H1 (cell line): ENCODE data around the gene RAMP3. TPM values are rescaled to one million over a fixed set of nuclear protein-coding genes. Genes with fewer than 3 reads are reported as not detected.
A peak's percentile ranks its signal among the peaks of the same experiment; 100 is the strongest.

ENCODE experiments used
- CTCF ChIA-PET: fragments of 300-600 bp; sonication (Branson Sonifier 250); formaldehyde crosslinking; loops from one replicate; lab custom pipeline; 2021; ENCODE audit not compliant: partially characterized antibody; lab: Charles Lee
- POLR2A ChIA-PET: fragments of 300-600 bp; sonication (Branson Sonifier 250); formaldehyde crosslinking; loops from one replicate; lab custom pipeline; 2021; ENCODE audit warnings: inconsistent platforms; ENCODE audit not compliant: partially characterized antibody; lab: Charles Lee
- DNase-seq, 2 experiments: peaks; one replicate each; pipeline versions ENCODE4 v3.0.0 to v3.0.0-alpha.2; 2010 to 2022; ENCODE audit warnings: low spot score in 2 of 2, low read depth in 1 of 2, mixed read lengths in 1 of 2
- FAIRE-seq: peaks from 2 replicates; lab custom pipeline; 2011; peaks lifted over from hg19 to GRCh38; lab: Jason Lieb, UNC
- H2AFZ ChIP-seq: 2 replicates; pipeline ENCODE4 v1.8.1; 2012; ENCODE audit warnings: low read length, inconsistent platforms
- H2AK5ac ChIP-seq: 2 replicates; pipeline ENCODE4 v1.6.1; 2013; ENCODE audit warnings: low read depth, low read length
- H2BK120ac ChIP-seq: replicated peaks from 2 replicates; pipeline ENCODE3; 2013; ENCODE audit warnings: low read depth, low read length, inconsistent platforms
- H2BK12ac ChIP-seq: 2 replicates; pipeline ENCODE4 v1.6.1; 2013; ENCODE audit warnings: low read depth, low read length
- H2BK15ac ChIP-seq: 2 replicates; pipeline ENCODE4 v1.6.1; 2013; ENCODE audit warnings: low read length
- H2BK20ac ChIP-seq: 2 replicates; pipeline ENCODE4 v1.6.1; 2013; ENCODE audit warnings: low read length
- H2BK5ac ChIP-seq: 2 replicates; pipeline ENCODE4 v1.6.1; 2013; ENCODE audit warnings: low read depth, low read length
- H3K14ac ChIP-seq: 2 replicates; pipeline ENCODE4 v1.6.1; 2013; ENCODE audit warnings: inconsistent platforms; ENCODE audit not compliant: insufficient read length
- H3K18ac ChIP-seq: 2 replicates; pipeline ENCODE4 v1.6.1; 2013; ENCODE audit warnings: low read length; ENCODE audit errors: extremely low read depth
- H3K23ac ChIP-seq: 2 replicates; pipeline ENCODE4 v1.6.1; 2013; ENCODE audit warnings: inconsistent platforms; ENCODE audit not compliant: insufficient read length
- H3K23me2 ChIP-seq: 2 replicates; pipeline ENCODE4 v1.6.1; 2013; ENCODE audit warnings: low read depth, low read length
- H3K27ac ChIP-seq: 2 replicates; pipeline ENCODE4 v1.6.1; 2011; ENCODE audit warnings: low read depth, low read length, inconsistent platforms
- H3K27me3 ChIP-seq, 4 experiments: replicated peaks in 1 of 4; 1 replicate in 1 of 4; 2 replicates in 3 of 4; pipeline versions ENCODE4 v1.6.1 to v1.8.1; 2011 to 2013; ENCODE audit warnings: low read length in 3 of 4, mild to moderate bottlenecking in 3 of 4, inconsistent platforms in 2 of 4, mixed read lengths in 2 of 4, moderate library complexity in 1 of 4; ENCODE audit not compliant: control insufficient read depth in 3 of 4, insufficient read depth in 3 of 4; ENCODE audit errors: extremely low read depth in 1 of 4
- H3K36me3 ChIP-seq, 4 experiments: 2 replicates each; pipeline versions ENCODE4 v1.6.1 to v1.8.1; 2011 to 2013; ENCODE audit warnings: mild to moderate bottlenecking in 4 of 4, low read length in 3 of 4, moderate library complexity in 2 of 4, control low read depth in 1 of 4, inconsistent platforms in 1 of 4; ENCODE audit not compliant: insufficient read depth in 4 of 4, control insufficient read depth in 2 of 4
- H3K4ac ChIP-seq: replicated peaks from 2 replicates; pipeline ENCODE3; 2013; ENCODE audit warnings: low read length, low read depth, mixed read lengths, inconsistent platforms; ENCODE audit not compliant: insufficient read length
- H3K4me1 ChIP-seq, 4 experiments: replicated peaks in 1 of 4; 1 replicate in 1 of 4; 2 replicates in 3 of 4; pipeline versions ENCODE4 v1.6.1 to v1.8.1; 2011 to 2013; ENCODE audit warnings: low read length in 3 of 4, inconsistent platforms in 2 of 4, mixed read lengths in 1 of 4; ENCODE audit not compliant: insufficient read depth in 4 of 4, control insufficient read depth in 3 of 4
- H3K4me2 ChIP-seq, 2 experiments: 2 replicates each; pipeline versions ENCODE4 v1.6.1 to v1.8.1; 2011 to 2013; ENCODE audit warnings: low read depth in 2 of 2, low read length in 2 of 2, control low read depth in 1 of 2, inconsistent platforms in 1 of 2, mild to moderate bottlenecking in 1 of 2; ENCODE audit not compliant: insufficient read depth in 1 of 2
- H3K4me3 ChIP-seq, 4 experiments: fragments of 200-600, 300-600 bp in 1 of 4; sonication (generic), shearing (Covaris generic), sonication (Bioruptor Twin) in 1 of 4; 2 replicates each; pipeline versions ENCODE4 v1.5.1 to v1.8.1; 2011 to 2016; ENCODE audit warnings: low read length in 4 of 4, low read depth in 3 of 4, control low read depth in 2 of 4, inconsistent platforms in 2 of 4, mild to moderate bottlenecking in 2 of 4, mixed read lengths in 1 of 4, moderate library complexity in 1 of 4; ENCODE audit not compliant: insufficient read depth in 2 of 4; ENCODE audit errors: extremely low read depth in 1 of 4
- H3K56ac ChIP-seq: replicated peaks from 2 replicates; pipeline ENCODE3; 2013; ENCODE audit warnings: low read depth, mild to moderate bottlenecking, mixed read lengths, low read length, inconsistent platforms; ENCODE audit not compliant: insufficient read length
- H3K79me1 ChIP-seq: 2 replicates; pipeline ENCODE4 v1.6.1; 2013; ENCODE audit warnings: low read depth, low read length, control low read depth
- H3K79me2 ChIP-seq, 2 experiments: 2 replicates each; pipeline versions ENCODE4 v1.6.1 to v1.8.1; 2012 to 2013; ENCODE audit warnings: low read length in 2 of 2, mild to moderate bottlenecking in 2 of 2, inconsistent platforms in 1 of 2; ENCODE audit not compliant: insufficient read depth in 2 of 2, control insufficient read depth in 1 of 2
- H3K9ac ChIP-seq, 4 experiments: replicated peaks in 1 of 4; 1 replicate in 1 of 4; 2 replicates in 3 of 4; pipeline versions ENCODE4 v1.6.1 to v1.8.1; 2011 to 2013; ENCODE audit warnings: low read depth in 3 of 4, low read length in 3 of 4, control low read depth in 2 of 4, mild to moderate bottlenecking in 2 of 4, moderate library complexity in 2 of 4, inconsistent platforms in 1 of 4; ENCODE audit errors: extremely low read depth in 1 of 4
- H3K9me3 ChIP-seq, 2 experiments: 2 replicates each; pipeline versions ENCODE4 v1.6.1 to v1.8.1; 2012 to 2013; ENCODE audit warnings: mild to moderate bottlenecking in 2 of 2, moderate library complexity in 2 of 2, control low read depth in 1 of 2, inconsistent platforms in 1 of 2, low read depth in 1 of 2, low read length in 1 of 2, mixed read lengths in 1 of 2; ENCODE audit not compliant: insufficient read depth in 2 of 2
- H4K20me1 ChIP-seq, 2 experiments: replicated peaks in 1 of 2; 2 replicates each; pipeline versions ENCODE3 to v1.8.1; 2011 to 2013; ENCODE audit warnings: inconsistent platforms in 2 of 2, low read length in 2 of 2, mild to moderate bottlenecking in 1 of 2; ENCODE audit not compliant: insufficient read depth in 2 of 2, control insufficient read depth in 1 of 2
- H4K5ac ChIP-seq: 2 replicates; pipeline ENCODE4 v1.6.1; 2013; ENCODE audit warnings: low read length, low read depth, mixed read lengths, inconsistent platforms; ENCODE audit not compliant: insufficient read length
- H4K8ac ChIP-seq: 2 replicates; pipeline ENCODE4 v1.8.0; 2013; ENCODE audit warnings: mild to moderate bottlenecking, moderate library complexity, low read length, inconsistent platforms; ENCODE audit not compliant: insufficient read depth; ENCODE audit errors: extremely low read depth
- H4K91ac ChIP-seq: replicated peaks from 2 replicates; pipeline ENCODE3; 2013; ENCODE audit warnings: low read length, mixed read lengths, inconsistent platforms; ENCODE audit not compliant: insufficient read length
- BRCA1 ChIP-seq: IDR thresholded peaks from 2 replicates; pipeline ENCODE4 v1.6.1; 2012; ENCODE audit warnings: low read depth, low read length, improper control_type of control experiment
- EZH2 ChIP-seq: fragments of 200-600 bp; sonication (generic); IDR thresholded peaks from 2 replicates; pipeline ENCODE4 v1.7.1; 2012; ENCODE audit warnings: low read depth, mild to moderate bottlenecking, moderate library complexity, low read length, inconsistent platforms; ENCODE audit not compliant: severe bottlenecking
- KDM1A ChIP-seq: fragments of 200-600, 300-600 bp; sonication (generic); IDR thresholded peaks from 2 replicates; pipeline ENCODE4 v1.7.1; 2016; ENCODE audit warnings: mild to moderate bottlenecking, low read length, borderline replicate concordance
- RNF2 ChIP-seq: fragments of 200-900, 300-1000 bp; sonication (generic); IDR thresholded peaks from 2 replicates; pipeline ENCODE4 v1.7.1; 2016; ENCODE audit warnings: borderline replicate concordance, low read depth, mild to moderate bottlenecking, antibody characterized with exemption, low read length; ENCODE audit not compliant: poor library complexity, severe bottlenecking; ENCODE audit errors: missing control alignments
- SIN3A ChIP-seq, 2 experiments: IDR thresholded peaks in 1 of 2; conservative IDR thresholded peaks in 1 of 2; 2 replicates each; pipeline ENCODE4 v1.6.1; 2011 to 2012; ENCODE audit warnings: low read length in 2 of 2, improper control_type of control experiment in 1 of 2, low read depth in 1 of 2, mild to moderate bottlenecking in 1 of 2
- SIRT6 ChIP-seq: IDR thresholded peaks from one replicate; pipeline ENCODE4 v1.7.1; 2012; ENCODE audit warnings: low read length, inconsistent platforms
- SP2 ChIP-seq: IDR thresholded peaks from 2 replicates; pipeline ENCODE4 v1.6.1; 2012; ENCODE audit warnings: mild to moderate bottlenecking, low read length, inconsistent platforms
- TCF12 ChIP-seq: IDR thresholded peaks from 2 replicates; pipeline ENCODE4 v1.6.1; 2011; ENCODE audit warnings: low read depth, mild to moderate bottlenecking, low read length
- WGBS, 2 experiments: shearing (Covaris generic) in 1 of 2; methylation state at CpG; one replicate each; pipeline versions ENCODE4 v1.1.6 to v1.1.7; 2013 to 2015; ENCODE audit warnings: low lambda C conversion rate in 2 of 2, mixed read lengths in 2 of 2, inconsistent platforms in 1 of 2, low coverage in 1 of 2, missing lambda C conversion rate in 1 of 2; ENCODE audit not compliant: insufficient replicate concordance in 2 of 2, insufficient coverage in 1 of 2, insufficient read length in 1 of 2; ENCODE audit errors: extremely low coverage in 1 of 2, missing lambda C conversion rate in 1 of 2; 5-methylcytosine and 5-hydroxymethylcytosine counted together
- polyA plus RNA-seq, 7 experiments: library from polyadenylated mRNA; depleted of rRNA in 3 of 7; stranded (reverse) in 5 of 7; unstranded in 2 of 7; fragments of >200 nt in 5 of 7; fragments of 200-250 nt in 2 of 7; gene quantifications; 1 replicate in 5 of 7; 2 replicates in 1 of 7; 4 replicates in 1 of 7; pipeline versions ENCODE4 v1.2.1 to v1.2.3, GENCODE V29; 2011 to 2013; ENCODE audit warnings: missing spikeins in 2 of 7, mixed read lengths in 2 of 7
- total RNA-seq: library from RNA; stranded (reverse); fragmentation: NEBNext Ultra II Directional; extraction: Animal tissue kit (Norgen Biotek cat#: 25700); gene quantifications from 2 replicates; pipeline ENCODE4 v1.2.1, GENCODE V29; 2021

Gene RAMP3
- total and polyA plus RNA-seq, 2 of the 8 experiments (the other 6 are each of a cell fraction or from before 2014, with no cell fraction given): 0.88 to 0.98 TPM

DNA sequence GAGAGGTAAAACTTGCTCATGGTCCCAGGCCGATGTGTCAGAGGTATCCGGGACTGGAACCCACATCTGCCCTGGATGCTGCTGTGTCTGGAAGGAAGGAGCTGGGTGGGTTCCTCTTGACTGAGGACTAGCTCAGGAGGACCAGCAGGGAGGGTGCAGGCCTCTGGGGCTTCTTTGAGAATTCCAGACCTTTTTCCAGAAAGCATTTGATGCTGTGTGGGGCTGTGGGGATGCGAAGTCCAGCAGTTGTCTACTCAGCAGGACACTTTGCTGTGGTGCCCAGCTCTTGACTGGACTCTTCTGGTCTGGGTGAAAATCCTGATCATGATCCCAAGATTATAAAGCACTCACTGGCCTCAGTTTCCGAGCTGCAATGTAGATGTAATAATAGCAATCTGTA, 1.7 kb downstream of the RAMP3 start:
- no peak for FAIRE-seq
- Histone ChIP-seq H3K4me3 (no peak overlapping the region), H3K27ac (no peak overlapping the region), H3K9ac (no peak overlapping the region), H3K36me3 (no peaks in the 10 kb centered on the region), H3K79me1 (no peaks in the 10 kb centered on the region), H3K56ac (no peak overlapping the region), H2AK5ac (no peak overlapping the region), H3K9me3 (no peaks in the 10 kb centered on the region; a peak in 1 of 4 replicates), H3K27me3 (peaks cover 0 to 24% (median 16%) of the 10 kb centered on the region in 4 experiments; a peak in 5 of 7 replicates), H2BK20ac (no peak overlapping the region), H2BK5ac (no peak overlapping the region), H4K5ac (no peak overlapping the region), H3K4ac (no peak overlapping the region), H3K4me1 (peaks cover 0 to 5% (median 0%) of the 10 kb centered on the region in 4 experiments; a peak in 3 of 7 replicates), H2BK12ac (no peak overlapping the region), H4K20me1 (peaks cover 0 to 4% of the 10 kb centered on the region in 2 experiments), H2BK15ac (0 out of 2 replicates have a peak overlapping the region, but pooled peaks have one; percentile 61), H3K23ac (no peak overlapping the region), H3K18ac (no peak overlapping the region), H4K8ac (no peak overlapping the region), H2BK120ac (no peak overlapping the region), H3K23me2 (peaks cover 6% of the 10 kb centered on the region), H3K4me2 (no peak overlapping the region), H4K91ac (no peak overlapping the region), H2AFZ (no peak overlapping the region), H3K14ac (no peak overlapping the region), H3K79me2 (no peaks in the 10 kb centered on the region)
- POLR2A ChIA-PET: no interaction called here
- TF ChIP-seq SP2: no peak
- no peak for TF ChIP-seq SIN3A (conservative IDR thresholded peaks at IDR 0.05 in 1 of 2, IDR thresholded peaks at IDR 0.05 in 1 of 2; ENCODE audit: low read depth in 1 of 2, low read length in 2 of 2)
- no peak for TF ChIP-seq RNF2
- no peak for TF ChIP-seq TCF12
- no peak for TF ChIP-seq BRCA1
- no peak for TF ChIP-seq KDM1A
- TF ChIP-seq EZH2: no peak
- TF ChIP-seq SIRT6: no peak
- CTCF ChIA-PET: interaction anchor here (0.9 to 2.0 kb wide), 4 partner anchors 9 to 341 kb away, joined by 3 to 4 read pairs (median 3); no protein-coding TSS in a partner anchor
- no peak for DNase-seq
- 91% methylated on average over 4 of the region's 4 CpGs; no CpG with 5 or more reads in 1 of the 2 experiments for WGBS, 2 experiments
